ENCODE results near the gene CDC5L. TPM values are rescaled to one million over a fixed set of nuclear protein-coding genes. Genes with fewer than 3 reads are reported as not detected.

CDC5L gene
- total and polyA plus RNA-seq, 2 experiments from 2014 or later, result 27.0 to 32.5 TPM

DNA sequence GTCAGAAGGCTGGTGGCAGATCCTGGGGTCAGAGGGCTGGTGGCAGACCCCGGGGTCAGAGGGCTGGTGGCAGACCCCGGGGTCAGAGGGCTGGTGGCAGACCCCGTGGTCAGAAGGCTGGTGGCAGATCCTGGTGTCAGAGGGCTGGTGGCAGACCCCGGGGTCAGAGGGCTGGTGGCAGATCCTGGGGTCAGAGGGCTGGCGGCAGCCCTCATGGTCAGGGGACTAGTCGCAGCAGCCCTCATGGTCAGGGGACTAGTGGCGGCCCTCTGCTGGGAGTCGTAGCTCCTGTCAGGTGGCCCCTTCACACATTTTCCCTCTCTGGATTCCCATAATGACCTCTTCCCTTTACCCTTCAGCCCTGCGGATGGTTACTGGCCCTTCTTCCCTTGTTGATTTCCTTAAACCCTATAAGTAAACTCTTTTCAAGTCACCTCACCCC is 86.7 kb downstream of the CDC5L start:
- H4K20me1 ChIP-seq (replicated peaks; ENCODE audit: insufficient read depth), result no peaks in the 10 kb centered on the region
- no peaks in the 10 kb centered on the region for H3K9me2 ChIP-seq (ENCODE audit: insufficient read depth)
- no peak overlapping the region for H2AFZ ChIP-seq
- Mint-ChIP-seq H3K27ac (no peak overlapping the region), H3K36me3 (ENCODE audit: low read depth) (no peaks in the 10 kb centered on the region), H3K4me1 (peaks cover 29% of the 10 kb centered on the region), H3K4me3 (no peak overlapping the region), H3K27me3 (ENCODE audit: insufficient read depth, low read depth, poor library complexity) (peaks cover 9% of the 10 kb centered on the region), H3K9me3 (no peaks in the 10 kb centered on the region)
- no peaks in the 10 kb centered on the region for H3K27me3 ChIP-seq (ENCODE audit: insufficient read depth)
- TF ChIP-seq CREB1 (CRISPR knock-in tag; IDR thresholded peaks at IDR 0.05; ENCODE audit: low read depth) (no peak), EZH2 (IDR thresholded peaks at IDR 0.05; ENCODE audit: low read depth, unreplicated experiment) (no peak), ZNF114 (CRISPR knock-in tag; IDR thresholded peaks at IDR 0.05) (no peak), ZNF331 (CRISPR knock-in tag; IDR thresholded peaks at IDR 0.05; ENCODE audit: low read depth) (no peak), EZH2phosphoT487 (IDR thresholded peaks at IDR 0.05; ENCODE audit: unreplicated experiment) (no peak), NANOG (IDR thresholded peaks at IDR 0.05; ENCODE audit: borderline replicate concordance) (no peak), STAT1 (IDR thresholded peaks at IDR 0.05; ENCODE audit: unreplicated experiment) (no peak), POLR2AphosphoS5 (IDR thresholded peaks at IDR 0.05; ENCODE audit: low read depth) (no peak), JUNB (IDR thresholded peaks at IDR 0.05; ENCODE audit: unreplicated experiment) (no peak)
- TF ChIP-seq, protein P1, sequence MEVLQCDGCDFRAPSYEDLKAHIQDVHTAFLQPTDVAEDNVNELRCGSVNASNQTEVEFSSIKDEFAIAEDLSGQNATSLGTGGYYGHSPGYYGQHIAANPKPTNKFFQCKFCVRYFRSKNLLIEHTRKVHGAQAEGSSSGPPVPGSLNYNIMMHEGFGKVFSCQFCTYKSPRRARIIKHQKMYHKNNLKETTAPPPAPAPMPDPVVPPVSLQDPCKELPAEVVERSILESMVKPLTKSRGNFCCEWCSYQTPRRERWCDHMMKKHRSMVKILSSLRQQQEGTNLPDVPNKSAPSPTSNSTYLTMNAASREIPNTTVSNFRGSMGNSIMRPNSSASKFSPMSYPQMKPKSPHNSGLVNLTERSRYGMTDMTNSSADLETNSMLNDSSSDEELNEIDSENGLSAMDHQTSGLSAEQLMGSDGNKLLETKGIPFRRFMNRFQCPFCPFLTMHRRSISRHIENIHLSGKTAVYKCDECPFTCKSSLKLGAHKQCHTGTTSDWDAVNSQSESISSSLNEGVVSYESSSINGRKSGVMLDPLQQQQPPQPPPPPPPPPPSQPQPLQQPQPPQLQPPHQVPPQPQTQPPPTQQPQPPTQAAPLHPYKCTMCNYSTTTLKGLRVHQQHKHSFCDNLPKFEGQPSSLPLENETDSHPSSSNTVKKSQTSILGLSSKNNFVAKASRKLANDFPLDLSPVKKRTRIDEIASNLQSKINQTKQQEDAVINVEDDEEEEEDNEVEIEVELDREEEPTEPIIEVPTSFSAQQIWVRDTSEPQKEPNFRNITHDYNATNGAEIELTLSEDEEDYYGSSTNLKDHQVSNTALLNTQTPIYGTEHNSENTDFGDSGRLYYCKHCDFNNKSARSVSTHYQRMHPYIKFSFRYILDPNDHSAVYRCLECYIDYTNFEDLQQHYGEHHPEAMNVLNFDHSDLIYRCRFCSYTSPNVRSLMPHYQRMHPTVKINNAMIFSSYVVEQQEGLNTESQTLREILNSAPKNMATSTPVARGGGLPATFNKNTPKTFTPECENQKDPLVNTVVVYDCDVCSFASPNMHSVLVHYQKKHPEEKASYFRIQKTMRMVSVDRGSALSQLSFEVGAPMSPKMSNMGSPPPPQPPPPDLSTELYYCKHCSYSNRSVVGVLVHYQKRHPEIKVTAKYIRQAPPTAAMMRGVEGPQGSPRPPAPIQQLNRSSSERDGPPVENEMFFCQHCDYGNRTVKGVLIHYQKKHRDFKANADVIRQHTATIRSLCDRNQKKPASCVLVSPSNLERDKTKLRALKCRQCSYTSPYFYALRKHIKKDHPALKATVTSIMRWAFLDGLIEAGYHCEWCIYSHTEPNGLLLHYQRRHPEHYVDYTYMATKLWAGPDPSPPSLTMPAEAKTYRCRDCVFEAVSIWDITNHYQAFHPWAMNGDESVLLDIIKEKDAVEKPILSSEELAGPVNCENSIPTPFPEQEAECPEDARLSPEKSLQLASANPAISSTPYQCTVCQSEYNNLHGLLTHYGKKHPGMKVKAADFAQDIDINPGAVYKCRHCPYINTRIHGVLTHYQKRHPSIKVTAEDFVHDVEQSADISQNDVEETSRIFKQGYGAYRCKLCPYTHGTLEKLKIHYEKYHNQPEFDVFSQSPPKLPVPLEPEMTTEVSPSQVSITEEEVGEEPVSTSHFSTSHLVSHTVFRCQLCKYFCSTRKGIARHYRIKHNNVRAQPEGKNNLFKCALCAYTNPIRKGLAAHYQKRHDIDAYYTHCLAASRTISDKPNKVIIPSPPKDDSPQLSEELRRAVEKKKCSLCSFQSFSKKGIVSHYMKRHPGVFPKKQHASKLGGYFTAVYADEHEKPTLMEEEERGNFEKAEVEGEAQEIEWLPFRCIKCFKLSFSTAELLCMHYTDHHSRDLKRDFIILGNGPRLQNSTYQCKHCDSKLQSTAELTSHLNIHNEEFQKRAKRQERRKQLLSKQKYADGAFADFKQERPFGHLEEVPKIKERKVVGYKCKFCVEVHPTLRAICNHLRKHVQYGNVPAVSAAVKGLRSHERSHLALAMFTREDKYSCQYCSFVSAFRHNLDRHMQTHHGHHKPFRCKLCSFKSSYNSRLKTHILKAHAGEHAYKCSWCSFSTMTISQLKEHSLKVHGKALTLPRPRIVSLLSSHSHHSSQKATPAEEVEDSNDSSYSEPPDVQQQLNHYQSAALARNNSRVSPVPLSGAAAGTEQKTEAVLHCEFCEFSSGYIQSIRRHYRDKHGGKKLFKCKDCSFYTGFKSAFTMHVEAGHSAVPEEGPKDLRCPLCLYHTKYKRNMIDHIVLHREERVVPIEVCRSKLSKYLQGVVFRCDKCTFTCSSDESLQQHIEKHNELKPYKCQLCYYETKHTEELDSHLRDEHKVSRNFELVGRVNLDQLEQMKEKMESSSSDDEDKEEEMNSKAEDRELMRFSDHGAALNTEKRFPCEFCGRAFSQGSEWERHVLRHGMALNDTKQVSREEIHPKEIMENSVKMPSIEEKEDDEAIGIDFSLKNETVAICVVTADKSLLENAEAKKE (CRISPR knock-in tag; IDR thresholded peaks at IDR 0.05), result no peak
- TF ChIP-seq, protein P2, sequence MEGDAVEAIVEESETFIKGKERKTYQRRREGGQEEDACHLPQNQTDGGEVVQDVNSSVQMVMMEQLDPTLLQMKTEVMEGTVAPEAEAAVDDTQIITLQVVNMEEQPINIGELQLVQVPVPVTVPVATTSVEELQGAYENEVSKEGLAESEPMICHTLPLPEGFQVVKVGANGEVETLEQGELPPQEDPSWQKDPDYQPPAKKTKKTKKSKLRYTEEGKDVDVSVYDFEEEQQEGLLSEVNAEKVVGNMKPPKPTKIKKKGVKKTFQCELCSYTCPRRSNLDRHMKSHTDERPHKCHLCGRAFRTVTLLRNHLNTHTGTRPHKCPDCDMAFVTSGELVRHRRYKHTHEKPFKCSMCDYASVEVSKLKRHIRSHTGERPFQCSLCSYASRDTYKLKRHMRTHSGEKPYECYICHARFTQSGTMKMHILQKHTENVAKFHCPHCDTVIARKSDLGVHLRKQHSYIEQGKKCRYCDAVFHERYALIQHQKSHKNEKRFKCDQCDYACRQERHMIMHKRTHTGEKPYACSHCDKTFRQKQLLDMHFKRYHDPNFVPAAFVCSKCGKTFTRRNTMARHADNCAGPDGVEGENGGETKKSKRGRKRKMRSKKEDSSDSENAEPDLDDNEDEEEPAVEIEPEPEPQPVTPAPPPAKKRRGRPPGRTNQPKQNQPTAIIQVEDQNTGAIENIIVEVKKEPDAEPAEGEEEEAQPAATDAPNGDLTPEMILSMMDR (conservative IDR thresholded peaks at IDR 0.05; ENCODE audit: low read depth in 2 of 2), result no peak
- TF ChIP-seq, protein P3, sequence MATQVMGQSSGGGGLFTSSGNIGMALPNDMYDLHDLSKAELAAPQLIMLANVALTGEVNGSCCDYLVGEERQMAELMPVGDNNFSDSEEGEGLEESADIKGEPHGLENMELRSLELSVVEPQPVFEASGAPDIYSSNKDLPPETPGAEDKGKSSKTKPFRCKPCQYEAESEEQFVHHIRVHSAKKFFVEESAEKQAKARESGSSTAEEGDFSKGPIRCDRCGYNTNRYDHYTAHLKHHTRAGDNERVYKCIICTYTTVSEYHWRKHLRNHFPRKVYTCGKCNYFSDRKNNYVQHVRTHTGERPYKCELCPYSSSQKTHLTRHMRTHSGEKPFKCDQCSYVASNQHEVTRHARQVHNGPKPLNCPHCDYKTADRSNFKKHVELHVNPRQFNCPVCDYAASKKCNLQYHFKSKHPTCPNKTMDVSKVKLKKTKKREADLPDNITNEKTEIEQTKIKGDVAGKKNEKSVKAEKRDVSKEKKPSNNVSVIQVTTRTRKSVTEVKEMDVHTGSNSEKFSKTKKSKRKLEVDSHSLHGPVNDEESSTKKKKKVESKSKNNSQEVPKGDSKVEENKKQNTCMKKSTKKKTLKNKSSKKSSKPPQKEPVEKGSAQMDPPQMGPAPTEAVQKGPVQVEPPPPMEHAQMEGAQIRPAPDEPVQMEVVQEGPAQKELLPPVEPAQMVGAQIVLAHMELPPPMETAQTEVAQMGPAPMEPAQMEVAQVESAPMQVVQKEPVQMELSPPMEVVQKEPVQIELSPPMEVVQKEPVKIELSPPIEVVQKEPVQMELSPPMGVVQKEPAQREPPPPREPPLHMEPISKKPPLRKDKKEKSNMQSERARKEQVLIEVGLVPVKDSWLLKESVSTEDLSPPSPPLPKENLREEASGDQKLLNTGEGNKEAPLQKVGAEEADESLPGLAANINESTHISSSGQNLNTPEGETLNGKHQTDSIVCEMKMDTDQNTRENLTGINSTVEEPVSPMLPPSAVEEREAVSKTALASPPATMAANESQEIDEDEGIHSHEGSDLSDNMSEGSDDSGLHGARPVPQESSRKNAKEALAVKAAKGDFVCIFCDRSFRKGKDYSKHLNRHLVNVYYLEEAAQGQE (IDR thresholded peaks at IDR 0.05; ENCODE audit: unreplicated experiment), result no peak
- TF ChIP-seq, protein P4, sequence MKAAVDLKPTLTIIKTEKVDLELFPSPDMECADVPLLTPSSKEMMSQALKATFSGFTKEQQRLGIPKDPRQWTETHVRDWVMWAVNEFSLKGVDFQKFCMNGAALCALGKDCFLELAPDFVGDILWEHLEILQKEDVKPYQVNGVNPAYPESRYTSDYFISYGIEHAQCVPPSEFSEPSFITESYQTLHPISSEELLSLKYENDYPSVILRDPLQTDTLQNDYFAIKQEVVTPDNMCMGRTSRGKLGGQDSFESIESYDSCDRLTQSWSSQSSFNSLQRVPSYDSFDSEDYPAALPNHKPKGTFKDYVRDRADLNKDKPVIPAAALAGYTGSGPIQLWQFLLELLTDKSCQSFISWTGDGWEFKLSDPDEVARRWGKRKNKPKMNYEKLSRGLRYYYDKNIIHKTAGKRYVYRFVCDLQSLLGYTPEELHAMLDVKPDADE (IDR thresholded peaks at IDR 0.05), result no peak
- H3K79me2 ChIP-seq (replicated peaks; ENCODE audit: insufficient read depth), result no peaks in the 10 kb centered on the region
- no peak overlapping the region for H3K27ac ChIP-seq (ENCODE audit: low read depth)
- ATAC-seq (no peak), DNase-seq (ENCODE audit: low spot score) (no peak)
- no peaks in the 10 kb centered on the region for H3K36me3 ChIP-seq (ENCODE audit: insufficient read depth)
- 0 out of 2 replicates have a peak, but pooled peaks cover 3% of the 10 kb centered on the region for H3F3A ChIP-seq (replicated peaks; ENCODE audit: low read depth)
- no peak overlapping the region for H3K4me3 ChIP-seq
- no peak overlapping the region for H3K4me2 ChIP-seq
- H3K4me1 ChIP-seq (ENCODE audit: insufficient read depth), result peaks cover 23% of the 10 kb centered on the region

Data from GM23338 (cell line).